ENCODE data around the gene FNDC3B. TPM values are rescaled to one million over a fixed set of nuclear protein-coding genes. Genes with fewer than 3 reads are reported as not detected.

The FNDC3B gene
- total and polyA plus RNA-seq, 9 donors, result 22.1 to 198 (median 108) TPM

DNA sequence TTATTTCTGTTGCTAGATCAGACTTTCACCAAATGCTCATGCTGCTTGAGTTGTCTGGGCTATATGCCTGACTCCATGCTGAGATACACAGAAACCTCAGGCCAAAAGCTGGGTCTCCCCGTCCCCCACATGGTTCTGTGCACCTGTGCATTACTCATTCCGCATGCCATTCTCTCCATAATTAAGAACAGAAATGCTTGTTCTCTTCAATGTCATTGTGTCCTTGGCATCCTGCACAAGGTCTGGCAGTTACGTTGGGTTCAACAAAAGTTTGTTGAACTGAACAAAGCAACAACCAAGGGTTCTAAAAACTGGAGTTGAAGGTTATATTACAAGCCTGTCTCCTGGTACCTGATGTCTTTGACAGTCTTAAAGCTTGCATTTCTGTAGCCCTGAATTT, 177.5 kb downstream of the FNDC3B start:
- Histone ChIP-seq H3K27ac (no peak overlapping the region), H3K36me3 (no peaks in the 10 kb centered on the region), H3K4me3 (no peak overlapping the region), H3K9me3 (no peaks in the 10 kb centered on the region), H3K27me3 (no peaks in the 10 kb centered on the region), H3K4me1 (ENCODE audit: insufficient read depth) (peaks cover 22% of the 10 kb centered on the region)
- 41 to 48% (median 43%) methylated on average over 3 of the region's 3 CpGs for WGBS, 3 donors
- TF ChIP-seq, protein P1, sequence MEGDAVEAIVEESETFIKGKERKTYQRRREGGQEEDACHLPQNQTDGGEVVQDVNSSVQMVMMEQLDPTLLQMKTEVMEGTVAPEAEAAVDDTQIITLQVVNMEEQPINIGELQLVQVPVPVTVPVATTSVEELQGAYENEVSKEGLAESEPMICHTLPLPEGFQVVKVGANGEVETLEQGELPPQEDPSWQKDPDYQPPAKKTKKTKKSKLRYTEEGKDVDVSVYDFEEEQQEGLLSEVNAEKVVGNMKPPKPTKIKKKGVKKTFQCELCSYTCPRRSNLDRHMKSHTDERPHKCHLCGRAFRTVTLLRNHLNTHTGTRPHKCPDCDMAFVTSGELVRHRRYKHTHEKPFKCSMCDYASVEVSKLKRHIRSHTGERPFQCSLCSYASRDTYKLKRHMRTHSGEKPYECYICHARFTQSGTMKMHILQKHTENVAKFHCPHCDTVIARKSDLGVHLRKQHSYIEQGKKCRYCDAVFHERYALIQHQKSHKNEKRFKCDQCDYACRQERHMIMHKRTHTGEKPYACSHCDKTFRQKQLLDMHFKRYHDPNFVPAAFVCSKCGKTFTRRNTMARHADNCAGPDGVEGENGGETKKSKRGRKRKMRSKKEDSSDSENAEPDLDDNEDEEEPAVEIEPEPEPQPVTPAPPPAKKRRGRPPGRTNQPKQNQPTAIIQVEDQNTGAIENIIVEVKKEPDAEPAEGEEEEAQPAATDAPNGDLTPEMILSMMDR (IDR thresholded peaks at IDR 0.05), result no peak
- TF ChIP-seq POLR2A (IDR thresholded peaks at IDR 0.05), result no peak
- TF ChIP-seq EP300 (IDR thresholded peaks at IDR 0.05), result no peak
- intact Hi-C loops (cut with DNase I), result no loop called here
- DNase-seq, result no peak

DNA sequence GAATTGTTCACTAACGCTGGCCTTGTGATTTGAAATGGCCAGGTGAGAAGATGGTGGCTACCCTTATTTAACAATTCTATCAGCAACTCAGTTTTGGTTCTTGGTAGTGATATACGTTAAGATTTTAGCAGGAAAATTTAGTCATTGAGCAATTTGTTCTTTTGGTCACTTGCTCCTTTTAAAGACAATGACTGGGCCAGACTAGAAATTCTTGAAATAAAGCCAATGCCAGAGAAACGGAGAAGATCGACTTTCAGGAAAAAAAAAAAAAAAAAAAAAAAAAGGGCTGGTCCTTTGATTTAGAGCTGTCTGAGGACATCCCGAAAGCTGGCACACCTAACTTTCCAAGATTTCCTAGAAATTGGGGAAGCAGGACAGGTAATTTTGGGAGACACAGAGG, 178.5 kb downstream of the FNDC3B start:
- 42 to 44% (median 43%) methylated on average over 5 of the region's 5 CpGs for WGBS, 3 donors
- Histone ChIP-seq H3K27me3 (no peaks in the 10 kb centered on the region), H3K9me3 (no peaks in the 10 kb centered on the region), H3K4me1 (ENCODE audit: insufficient read depth) (peaks cover 24% of the 10 kb centered on the region), H3K27ac (peak overlapping the region in 1 of 2 donors; percentile 16), H3K4me3 (no peak overlapping the region), H3K36me3 (no peaks in the 10 kb centered on the region)
- no peak for DNase-seq
- TF ChIP-seq, protein P1 (IDR thresholded peaks at IDR 0.05), result no peak
- no peak for TF ChIP-seq POLR2A (IDR thresholded peaks at IDR 0.05)
- no peak for TF ChIP-seq EP300 (IDR thresholded peaks at IDR 0.05)
- intact Hi-C loops (cut with DNase I), result no loop called here

DNA sequence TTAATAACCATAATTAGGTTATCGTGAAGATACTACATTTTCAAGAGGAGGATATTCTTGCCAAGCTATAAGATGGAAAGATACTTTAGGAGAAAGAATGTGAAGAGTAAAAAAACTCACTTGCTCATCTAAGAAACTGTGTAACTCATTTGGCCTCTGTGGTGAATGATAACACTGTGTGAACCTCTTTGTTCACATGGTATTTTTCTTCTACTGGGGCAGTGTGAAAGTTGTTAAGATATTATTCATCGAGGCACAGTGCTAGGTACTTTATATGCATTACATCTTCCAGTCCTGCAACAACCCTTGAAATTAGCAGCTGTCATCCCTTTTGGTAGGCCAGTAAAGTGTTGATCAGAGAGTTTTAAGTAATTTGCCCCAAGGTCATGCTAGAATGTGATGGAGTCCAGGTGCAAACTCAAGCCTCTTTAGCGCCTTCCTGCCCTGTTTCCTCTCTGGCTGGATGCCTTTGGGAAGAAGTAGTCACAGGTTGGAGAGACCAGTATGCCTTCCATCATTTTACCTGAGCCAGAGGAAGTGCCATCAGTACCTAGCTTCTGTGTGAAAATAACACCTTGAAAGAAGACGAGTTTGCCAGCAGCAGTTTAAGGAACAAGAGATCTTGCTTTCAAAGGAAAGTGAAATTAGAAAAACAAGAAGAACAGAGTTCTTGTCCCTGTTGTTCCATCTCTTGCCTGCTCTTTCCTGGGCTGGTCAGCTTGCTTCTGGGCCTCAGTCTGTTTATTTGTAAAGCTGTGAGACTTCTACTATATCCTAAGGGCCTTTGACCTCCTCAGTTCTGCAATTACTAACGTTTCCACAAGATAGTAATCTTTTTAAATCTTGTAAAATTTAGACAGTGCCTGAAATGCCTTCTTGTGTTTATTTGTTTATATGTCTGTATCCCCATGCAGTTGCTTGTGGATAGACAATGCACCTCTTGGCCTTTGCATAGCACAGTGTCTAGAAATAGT, 179.3 kb downstream of the FNDC3B start:
- no peak for DNase-seq
- Histone ChIP-seq H3K27ac (peak overlapping the region in 1 of 2 donors; percentile 8), H3K4me1 (ENCODE audit: insufficient read depth) (peaks cover 21% of the 10 kb centered on the region), H3K27me3 (no peaks in the 10 kb centered on the region), H3K36me3 (no peaks in the 10 kb centered on the region), H3K4me3 (no peak overlapping the region), H3K9me3 (no peaks in the 10 kb centered on the region)
- 50 to 56% (median 54%) methylated on average over 5 of the region's 5 CpGs for WGBS, 3 donors
- no peak for TF ChIP-seq POLR2A (IDR thresholded peaks at IDR 0.05)
- TF ChIP-seq EP300 (IDR thresholded peaks at IDR 0.05), result no peak
- TF ChIP-seq, protein P1 (IDR thresholded peaks at IDR 0.05), result no peak
- intact Hi-C loops (cut with DNase I), result no loop called here

DNA sequence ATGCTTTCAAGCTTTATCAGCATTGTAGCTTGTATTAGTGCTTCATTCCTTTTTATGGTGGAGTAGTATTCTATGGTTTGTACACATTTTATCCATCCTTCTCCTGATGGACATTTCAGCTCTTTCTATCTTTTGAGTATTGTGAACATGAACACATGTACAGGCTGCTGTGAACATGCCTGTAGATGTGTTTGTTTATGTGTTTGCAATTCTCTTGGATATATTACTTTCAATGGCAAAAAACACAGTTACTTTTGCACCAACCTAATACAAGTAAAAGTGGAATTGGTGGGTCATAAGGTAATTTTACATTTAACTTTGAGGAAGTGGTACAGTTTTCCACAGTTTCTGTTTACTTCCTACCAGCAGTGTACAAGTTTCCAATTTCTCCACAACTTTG, 180.4 kb downstream of the FNDC3B start:
- Histone ChIP-seq H3K27ac (no peak overlapping the region), H3K4me1 (ENCODE audit: insufficient read depth) (peaks cover 22% of the 10 kb centered on the region), H3K9me3 (no peaks in the 10 kb centered on the region), H3K36me3 (no peaks in the 10 kb centered on the region), H3K27me3 (no peaks in the 10 kb centered on the region), H3K4me3 (no peak overlapping the region)
- TF ChIP-seq EP300 (IDR thresholded peaks at IDR 0.05) (no peak), POLR2A (IDR thresholded peaks at IDR 0.05) (no peak)
- TF ChIP-seq, protein P1 (IDR thresholded peaks at IDR 0.05), result no peak
- intact Hi-C loops (cut with DNase I), result no loop called here
- no peak for DNase-seq
